ENCODE data around the gene NSMF.

NSMF gene

GRCh38 chr9:137423514-137424291 lies 35.4 kb downstream of the NSMF start:
- peak overlapping the region; percentile 42 for H3K4me3 ChIP-seq (ENCODE audit: low read depth, low read length)
- no peak for TF ChIP-seq CTCF (IDR thresholded peaks at IDR 0.05; ENCODE audit: insufficient read depth, low read depth, low read length, missing control alignments)
- DNase-seq (ENCODE audit: low read depth), result peak; percentile 32

- peak; percentile 78 for TF ChIP-seq CTCF (IDR thresholded peaks at IDR 0.05; ENCODE audit: insufficient read depth, low read depth, low read length, missing control alignments)
- DNase-seq (ENCODE audit: low read depth), result peak; percentile 97
- H3K4me3 ChIP-seq (ENCODE audit: low read depth, low read length), result peak within 1 kb of the TSS; percentile 69
These were observed 36.3 kb downstream of the NSMF start, which contains the start of the genes EXD3 and NOXA1 for GRCh38 chr9:137422604-137423513. EXD3 (minus strand) TSS chr9:137423162; CDS start chr9:137395357, 27,805 bp downstream. NOXA1 (plus strand) TSS chr9:137423393; CDS start chr9:137423530, 137 bp downstream.

- H3K4me3 ChIP-seq (ENCODE audit: low read depth, low read length), result peak overlapping the region; percentile 69
- TF ChIP-seq CTCF (IDR thresholded peaks at IDR 0.05; ENCODE audit: insufficient read depth, low read depth, low read length, missing control alignments), result no peak
- no peak for DNase-seq (ENCODE audit: low read depth)
These were observed 37.1 kb downstream of the NSMF start for GRCh38 chr9:137421838-137422603.

GRCh38 chr9:137417161-137418021 lies 41.7 kb downstream of the NSMF start:
- H3K4me3 ChIP-seq (ENCODE audit: low read depth, low read length), result peak overlapping the region; percentile 61
- no peak for TF ChIP-seq CTCF (IDR thresholded peaks at IDR 0.05; ENCODE audit: insufficient read depth, low read depth, low read length, missing control alignments)
- peak; percentile 68 for DNase-seq (ENCODE audit: low read depth)

- no peak overlapping the region; the same call in 1 of the 2 replicates for H3K4me3 ChIP-seq (ENCODE audit: low read depth, low read length)
- no peak for TF ChIP-seq CTCF (IDR thresholded peaks at IDR 0.05; ENCODE audit: insufficient read depth, low read depth, low read length, missing control alignments)
- no peak for DNase-seq (ENCODE audit: low read depth)
These were observed 42.5 kb downstream of the NSMF start for GRCh38 chr9:137416563-137417151.
